HCT116 (cell line): ENCODE data around the gene RRAGD. TPM values are rescaled to one million over a fixed set of nuclear protein-coding genes. Genes with fewer than 3 reads are reported as not detected.

ENCODE experiments used
- ATAC-seq: fragments of 200-7000 bp; cut with Tn5 transposase; 2 replicates; pipeline ENCODE4 v1.9.1; 2020; ENCODE audit warnings: mild to moderate bottlenecking, moderate library complexity
- BruUV-seq: library from RNA; stranded (reverse); fragments of 400-500 nt; replicated peaks from 2 replicates; lab custom pipeline; 2021; lab: Mats Ljungman, UMichigan
- CTCF ChIA-PET: fragments of 300-600 bp; sonication (Branson Sonifier 250); formaldehyde crosslinking; loops from one replicate; lab custom pipeline; 2021; ENCODE audit warnings: antibody characterized with exemption; lab: Charles Lee
- POLR2A ChIA-PET: fragments of 300-600, 350-600 bp; sonication (Branson Sonifier 250); formaldehyde crosslinking; loops from one replicate; lab custom pipeline; 2021; ENCODE audit warnings: antibody characterized with exemption; lab: Charles Lee
- RAD21 ChIA-PET, 2 experiments: fragments of 300-600 bp; sonication (Branson Sonifier 250); formaldehyde crosslinking; loops; one replicate each; lab custom pipeline; 2023; ENCODE audit warnings: low total read pairs in 2 of 2; ENCODE audit not compliant: uncharacterized antibody in 2 of 2, unreplicated experiment in 2 of 2, low non-redundant PET in 1 of 2; lab: Charles Lee
- DNase-seq: peaks from one replicate; pipeline ENCODE4 v3.0.0-alpha.2; 2010; ENCODE audit warnings: low read depth, low spot score
- H2AFZ ChIP-seq: fragments of 200-600 bp; shearing (Covaris generic), sonication (generic); 2 replicates; pipeline ENCODE4 v1.6.1; 2017; ENCODE audit warnings: low read depth, mixed run types, mixed read lengths, antibody characterized with exemption, low read length; ENCODE audit not compliant: poor library complexity, severe bottlenecking
- H3K27ac ChIP-seq: 2 replicates; pipeline ENCODE4 v1.5.1; 2012; ENCODE audit warnings: low read depth, low read length
- H3K27me3 ChIP-seq: fragments of 200-600 bp; sonication (generic); 2 replicates; pipeline ENCODE4 v1.6.1; 2016; ENCODE audit warnings: mixed run types, low read length, mixed read lengths; ENCODE audit not compliant: insufficient read depth
- H3K36me3 ChIP-seq, 2 experiments: fragments of 200-500 bp in 1 of 2; fragments of 200-600 bp in 1 of 2; sonication (Bioruptor generic) in 1 of 2; sonication (generic) in 1 of 2; 2 replicates each; pipeline versions ENCODE4 v1.5.1 to v1.6.1; 2014 to 2016; ENCODE audit warnings: low read length in 2 of 2, inconsistent platforms in 1 of 2, mixed read lengths in 1 of 2, mixed run types in 1 of 2; ENCODE audit not compliant: insufficient read depth in 2 of 2, control insufficient read depth in 1 of 2
- H3K4me1 ChIP-seq, 2 experiments: fragments of 200-600 bp in 1 of 2; sonication (generic) in 1 of 2; 2 replicates each; pipeline versions ENCODE4 v1.5.1 to v1.6.1; 2012 to 2017; ENCODE audit warnings: low read length in 2 of 2, inconsistent platforms in 1 of 2, mild to moderate bottlenecking in 1 of 2, mixed read lengths in 1 of 2, mixed run types in 1 of 2, moderate library complexity in 1 of 2; ENCODE audit not compliant: insufficient read depth in 2 of 2, control insufficient read depth in 1 of 2
- H3K4me2 ChIP-seq: fragments of 200-600 bp; sonication (generic); 2 replicates; pipeline ENCODE4 v1.6.1; 2017; ENCODE audit warnings: mixed run types, low read length, mixed read lengths
- H3K4me3 ChIP-seq, 2 experiments: fragments of 200-600 bp in 1 of 2; sonication (generic) in 1 of 2; replicated peaks in 1 of 2; 2 replicates each; pipeline ENCODE4 v1.5.1; 2011 to 2016; ENCODE audit warnings: low read length in 2 of 2, control low read depth in 1 of 2, low read depth in 1 of 2, mild to moderate bottlenecking in 1 of 2, mixed read lengths in 1 of 2, mixed run types in 1 of 2
- H3K79me2 ChIP-seq: fragments of 200-600 bp; sonication (generic); 2 replicates; pipeline ENCODE4 v1.6.1; 2017; ENCODE audit warnings: mild to moderate bottlenecking, mixed run types, low read length, moderate library complexity, mixed read lengths; ENCODE audit not compliant: insufficient read depth
- H3K9ac ChIP-seq: fragments of 200-600 bp; sonication (generic); 2 replicates; pipeline ENCODE4 v1.6.1; 2016; ENCODE audit warnings: low read length, mixed read lengths
- H3K9me2 ChIP-seq: fragments of 200-600 bp; sonication (generic), shearing (Covaris generic); 2 replicates; pipeline ENCODE4 v1.6.1; 2017; ENCODE audit warnings: mixed run types, mild to moderate bottlenecking, moderate library complexity; ENCODE audit not compliant: insufficient read depth
- H3K9me3 ChIP-seq, 2 experiments: fragments of 200-500 bp in 1 of 2; fragments of 200-600 bp in 1 of 2; sonication (Bioruptor generic) in 1 of 2; sonication (generic) in 1 of 2; 2 replicates each; pipeline ENCODE4 v1.6.1; 2014 to 2017; ENCODE audit warnings: low read length in 2 of 2, mixed read lengths in 2 of 2, inconsistent platforms in 1 of 2, low read depth in 1 of 2, mild to moderate bottlenecking in 1 of 2, mixed run types in 1 of 2, moderate library complexity in 1 of 2; ENCODE audit not compliant: control insufficient read depth in 1 of 2, insufficient read depth in 1 of 2
- H4K20me1 ChIP-seq: fragments of 200-600 bp; sonication (generic), shearing (Covaris generic); 2 replicates; pipeline ENCODE4 v1.6.1; 2017; ENCODE audit warnings: mixed run types, mild to moderate bottlenecking, moderate library complexity; ENCODE audit not compliant: insufficient read depth
- CBX3 ChIP-seq: IDR thresholded peaks from 2 replicates; pipeline ENCODE4 v1.6.1; 2012; ENCODE audit warnings: low read depth
- CEBPB ChIP-seq: IDR thresholded peaks from 2 replicates; pipeline ENCODE4 v1.6.1; 2012; ENCODE audit warnings: low read depth
- EGR1 ChIP-seq: IDR thresholded peaks from 2 replicates; pipeline ENCODE4 v1.6.1; 2012; ENCODE audit warnings: low read depth
- EZH2 ChIP-seq: fragments of 200-600 bp; sonication (generic); IDR thresholded peaks from 2 replicates; pipeline ENCODE4 v1.6.1; 2017; ENCODE audit warnings: antibody characterized with exemption, mixed run types
- FOSL1 ChIP-seq: IDR thresholded peaks from 2 replicates; pipeline ENCODE4 v1.6.1; 2012; ENCODE audit warnings: low read depth
- POLR2AphosphoS5 ChIP-seq: IDR thresholded peaks from 2 replicates; pipeline ENCODE4 v1.6.1; 2011; ENCODE audit warnings: mild to moderate bottlenecking, low read depth, low read length, moderate library complexity
- SIN3A ChIP-seq: IDR thresholded peaks from 2 replicates; pipeline ENCODE4 v1.6.1; 2012; ENCODE audit warnings: low read depth
- TCF7L2 ChIP-seq: IDR thresholded peaks from 2 replicates; pipeline ENCODE4 v1.7.0; 2011; ENCODE audit warnings: borderline replicate concordance, inconsistent platforms; ENCODE audit not compliant: insufficient read depth, insufficient read length; ENCODE audit errors: extremely low read depth
- YY1 ChIP-seq: IDR thresholded peaks from 2 replicates; pipeline ENCODE4 v1.6.1; 2011; ENCODE audit warnings: low read length, low read depth, moderate library complexity, mild to moderate bottlenecking; ENCODE audit not compliant: insufficient replicate concordance; ENCODE audit errors: extremely low read depth
- ZFX ChIP-seq: fragments of 450-650 bp; IDR thresholded peaks from 2 replicates; pipeline ENCODE4 v1.6.1; 2017
- ZNF274 ChIP-seq: fragments of 200-500 bp; sonication (Bioruptor generic); IDR thresholded peaks from 2 replicates; pipeline ENCODE4 v1.6.1; 2014; ENCODE audit warnings: mild to moderate bottlenecking, low read depth, low read length, inconsistent platforms
- intact Hi-C: fragments of 100-400 bp; cut with micrococcal nuclease; formaldehyde crosslinking; loops from 2 replicates; pipeline ENCODE4 v1.10.0; 2022
- total RNA-seq: library from RNA; stranded (reverse); gene quantifications from one replicate; pipeline ENCODE4 v1.2.1, GENCODE V29; 2021; ENCODE audit not compliant: unreplicated experiment
- TF ChIP-seq, protein P1 (sequence below): IDR thresholded peaks from 2 replicates; pipeline ENCODE4 v1.6.1; 2011; ENCODE audit warnings: mild to moderate bottlenecking, low read length, moderate library complexity; ENCODE audit not compliant: insufficient replicate concordance; ENCODE audit errors: extremely low read depth
- TF ChIP-seq, protein P2 (sequence below): IDR thresholded peaks from 2 replicates; pipeline ENCODE4 v1.6.1; 2012; ENCODE audit warnings: low read depth

The RRAGD gene
- total RNA-seq, 1 experiment from 2014 or later = 15.9 TPM

DNA sequence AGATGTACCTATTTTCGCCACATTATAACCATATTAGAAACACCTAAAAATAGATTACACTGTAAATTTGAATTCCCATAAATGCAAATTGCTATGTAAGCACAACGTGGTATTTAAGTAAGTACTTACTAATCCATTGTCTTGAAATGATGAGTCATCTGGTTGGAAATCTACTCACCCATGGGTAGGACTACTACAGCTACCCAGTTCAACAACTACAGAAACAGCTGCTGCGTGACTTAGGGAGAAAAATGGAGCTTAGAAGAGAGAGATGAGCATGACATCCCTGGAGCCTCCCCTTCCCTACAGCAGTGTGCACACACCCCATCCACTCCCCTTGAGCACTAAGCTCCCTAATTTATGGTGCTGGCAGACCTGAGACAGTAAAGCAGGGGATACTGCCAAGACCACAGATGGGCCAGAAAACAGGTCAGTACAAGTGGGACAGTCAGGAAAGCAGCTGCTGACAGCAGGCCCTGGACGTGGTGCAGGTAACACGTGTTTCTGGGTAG is 26.9 kb downstream of the RRAGD start:
- Histone ChIP-seq H3K79me2 (no peaks in the 10 kb centered on the region), H3K36me3 (no peaks in the 10 kb centered on the region), H3K9me2 (no peaks in the 10 kb centered on the region), H2AFZ (no peak overlapping the region), H3K4me2 (peak overlapping the region; percentile 16), H4K20me1 (no peaks in the 10 kb centered on the region), H3K27ac (no peak overlapping the region), H3K27me3 (no peaks in the 10 kb centered on the region), H3K4me1 (peaks cover 0 to 8% of the 10 kb centered on the region in 2 experiments; a peak in 2 of 4 replicates), H3K4me3 (no peak overlapping the region), H3K9ac (no peak overlapping the region), H3K9me3 (no peaks in the 10 kb centered on the region)
- ChIA-PET CTCF (interaction anchor here (1.0 kb wide), 1 partner anchor 13 kb away, joined by 3 read pairs; no protein-coding TSS in a partner anchor), RAD21 (no interaction called here), POLR2A (no interaction called here)
- no peak for DNase-seq
- ATAC-seq = no peak
- BruUV-seq = no TSS peak
- TF ChIP-seq FOSL1 = 0 out of 2 replicates have a peak, but pooled peaks have one; percentile 10
- no peak for TF ChIP-seq TCF7L2
- intact Hi-C loops = no loop called here

DNA sequence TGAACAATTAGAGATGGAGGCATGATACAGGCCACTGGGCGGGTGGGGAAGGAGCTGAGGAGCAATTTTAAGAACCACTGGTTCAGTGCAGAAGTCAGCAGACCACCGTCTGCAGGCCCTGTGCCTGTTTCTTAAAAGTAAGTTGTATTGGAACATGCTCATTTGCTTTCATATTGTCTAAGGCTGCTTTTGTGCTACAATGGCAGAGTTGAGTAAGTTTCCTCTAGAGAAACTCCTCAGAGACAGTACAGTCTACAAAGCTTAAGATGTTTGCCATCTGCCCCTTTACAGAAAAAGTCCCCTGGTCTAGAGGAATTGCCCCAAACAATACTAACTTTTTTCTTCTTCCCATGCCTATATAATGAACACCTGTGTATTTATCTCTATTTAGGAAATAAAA is 31.0 kb downstream of the RRAGD start:
- no peak overlapping the region for H3K27ac ChIP-seq
- intact Hi-C loops = no loop called here
- no peaks in the 10 kb centered on the region for H4K20me1 ChIP-seq
- H3K36me3 ChIP-seq = no peaks in the 10 kb centered on the region
- H3K9ac ChIP-seq = no peak overlapping the region
- no peak overlapping the region for H2AFZ ChIP-seq
- ChIA-PET RAD21 (no interaction called here), POLR2A (no interaction called here), CTCF (interaction anchor here (1.5 kb wide), 1 partner anchor 9 kb away, joined by 6 read pairs; no protein-coding TSS in a partner anchor)
- peaks cover under 1 to 8% of the 10 kb centered on the region in 2 experiments; a peak in 3 of 4 replicates for H3K4me1 ChIP-seq
- DNase-seq (no peak), ATAC-seq (no peak)
- no TSS peak for BruUV-seq
- no peaks in the 10 kb centered on the region for H3K9me3 ChIP-seq
- no peaks in the 10 kb centered on the region for H3K9me2 ChIP-seq
- no peak overlapping the region for H3K4me2 ChIP-seq
- no peaks in the 10 kb centered on the region for H3K27me3 ChIP-seq
- no peaks in the 10 kb centered on the region for H3K79me2 ChIP-seq
- H3K4me3 ChIP-seq = no peak overlapping the region
- TF ChIP-seq YY1 (no peak), POLR2AphosphoS5 (no peak), ZFX (no peak), SIN3A (no peak), TCF7L2 (no peak), CEBPB (no peak), EGR1 (no peak), EZH2 (no peak), ZNF274 (no peak), CBX3 (no peak)
- TF ChIP-seq, protein P1, sequence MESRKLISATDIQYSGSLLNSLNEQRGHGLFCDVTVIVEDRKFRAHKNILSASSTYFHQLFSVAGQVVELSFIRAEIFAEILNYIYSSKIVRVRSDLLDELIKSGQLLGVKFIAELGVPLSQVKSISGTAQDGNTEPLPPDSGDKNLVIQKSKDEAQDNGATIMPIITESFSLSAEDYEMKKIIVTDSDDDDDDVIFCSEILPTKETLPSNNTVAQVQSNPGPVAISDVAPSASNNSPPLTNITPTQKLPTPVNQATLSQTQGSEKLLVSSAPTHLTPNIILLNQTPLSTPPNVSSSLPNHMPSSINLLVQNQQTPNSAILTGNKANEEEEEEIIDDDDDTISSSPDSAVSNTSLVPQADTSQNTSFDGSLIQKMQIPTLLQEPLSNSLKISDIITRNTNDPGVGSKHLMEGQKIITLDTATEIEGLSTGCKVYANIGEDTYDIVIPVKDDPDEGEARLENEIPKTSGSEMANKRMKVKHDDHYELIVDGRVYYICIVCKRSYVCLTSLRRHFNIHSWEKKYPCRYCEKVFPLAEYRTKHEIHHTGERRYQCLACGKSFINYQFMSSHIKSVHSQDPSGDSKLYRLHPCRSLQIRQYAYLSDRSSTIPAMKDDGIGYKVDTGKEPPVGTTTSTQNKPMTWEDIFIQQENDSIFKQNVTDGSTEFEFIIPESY = no peak
- TF ChIP-seq, protein P2, sequence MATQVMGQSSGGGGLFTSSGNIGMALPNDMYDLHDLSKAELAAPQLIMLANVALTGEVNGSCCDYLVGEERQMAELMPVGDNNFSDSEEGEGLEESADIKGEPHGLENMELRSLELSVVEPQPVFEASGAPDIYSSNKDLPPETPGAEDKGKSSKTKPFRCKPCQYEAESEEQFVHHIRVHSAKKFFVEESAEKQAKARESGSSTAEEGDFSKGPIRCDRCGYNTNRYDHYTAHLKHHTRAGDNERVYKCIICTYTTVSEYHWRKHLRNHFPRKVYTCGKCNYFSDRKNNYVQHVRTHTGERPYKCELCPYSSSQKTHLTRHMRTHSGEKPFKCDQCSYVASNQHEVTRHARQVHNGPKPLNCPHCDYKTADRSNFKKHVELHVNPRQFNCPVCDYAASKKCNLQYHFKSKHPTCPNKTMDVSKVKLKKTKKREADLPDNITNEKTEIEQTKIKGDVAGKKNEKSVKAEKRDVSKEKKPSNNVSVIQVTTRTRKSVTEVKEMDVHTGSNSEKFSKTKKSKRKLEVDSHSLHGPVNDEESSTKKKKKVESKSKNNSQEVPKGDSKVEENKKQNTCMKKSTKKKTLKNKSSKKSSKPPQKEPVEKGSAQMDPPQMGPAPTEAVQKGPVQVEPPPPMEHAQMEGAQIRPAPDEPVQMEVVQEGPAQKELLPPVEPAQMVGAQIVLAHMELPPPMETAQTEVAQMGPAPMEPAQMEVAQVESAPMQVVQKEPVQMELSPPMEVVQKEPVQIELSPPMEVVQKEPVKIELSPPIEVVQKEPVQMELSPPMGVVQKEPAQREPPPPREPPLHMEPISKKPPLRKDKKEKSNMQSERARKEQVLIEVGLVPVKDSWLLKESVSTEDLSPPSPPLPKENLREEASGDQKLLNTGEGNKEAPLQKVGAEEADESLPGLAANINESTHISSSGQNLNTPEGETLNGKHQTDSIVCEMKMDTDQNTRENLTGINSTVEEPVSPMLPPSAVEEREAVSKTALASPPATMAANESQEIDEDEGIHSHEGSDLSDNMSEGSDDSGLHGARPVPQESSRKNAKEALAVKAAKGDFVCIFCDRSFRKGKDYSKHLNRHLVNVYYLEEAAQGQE = no peak
